SK-N-SH (cell line): ENCODE measurements around the gene POLD4. TPM values are rescaled to one million over a fixed set of nuclear protein-coding genes. Genes with fewer than 3 reads are reported as not detected.

Experiments
- CTCF ChIA-PET: fragments of 300-600, 350-600 bp; formaldehyde crosslinking; extraction: SDS; loops from one replicate; lab custom pipeline; 2021; lab: Yijun Ruan, JAX
- POLR2A ChIA-PET: fragments of 350-600 bp; sonication (Branson Sonifier 250); formaldehyde crosslinking; extraction: SDS; loops from one replicate; lab custom pipeline; 2020; ENCODE audit warnings: antibody characterized with exemption, inconsistent platforms; lab: Yijun Ruan, JAX
- DNase-seq: peaks from one replicate; pipeline ENCODE4 v3.0.0; 2012
- H2AFZ ChIP-seq: fragments of 200-600 bp; sonication (generic); 2 replicates; pipeline ENCODE4 v1.8.1; 2016; ENCODE audit warnings: antibody characterized with exemption, mild to moderate bottlenecking, low read depth
- H3F3A ChIP-seq: fragments of 200-600 bp; sonication (generic); replicated peaks from 2 replicates; pipeline ENCODE3; 2016; ENCODE audit warnings: antibody characterized with exemption, mild to moderate bottlenecking; ENCODE audit not compliant: insufficient read depth
- H3K27ac ChIP-seq, 2 experiments: fragments of 200-500 bp in 1 of 2; fragments of 200-600 bp in 1 of 2; sonication (Bioruptor generic) in 1 of 2; sonication (generic), shearing (Covaris generic) in 1 of 2; 2 replicates each; pipeline versions ENCODE4 v1.5.1 to v1.6.1; 2014 to 2016; ENCODE audit warnings: low read depth in 2 of 2, inconsistent platforms in 1 of 2, low read length in 1 of 2, mild to moderate bottlenecking in 1 of 2, mixed read lengths in 1 of 2
- H3K27me3 ChIP-seq: fragments of 200-600 bp; sonication (generic), shearing (Covaris generic); 2 replicates; pipeline ENCODE4 v1.6.1; 2016; ENCODE audit warnings: mixed run types; ENCODE audit not compliant: insufficient read depth
- H3K36me3 ChIP-seq, 2 experiments: fragments of 200-500 bp in 1 of 2; fragments of 200-600 bp in 1 of 2; sonication (Bioruptor generic) in 1 of 2; sonication (generic) in 1 of 2; replicated peaks in 1 of 2; 2 replicates each; pipeline versions ENCODE3 to v1.5.1; 2014 to 2016; ENCODE audit warnings: low read length in 1 of 2, mild to moderate bottlenecking in 1 of 2; ENCODE audit not compliant: insufficient read depth in 2 of 2, control insufficient read depth in 1 of 2
- H3K4me1 ChIP-seq, 2 experiments: fragments of 200-500 bp in 1 of 2; fragments of 200-600 bp in 1 of 2; sonication (Bioruptor generic) in 1 of 2; sonication (generic), shearing (Covaris generic) in 1 of 2; 2 replicates each; pipeline versions ENCODE4 v1.5.1 to v1.6.1; 2014 to 2016; ENCODE audit warnings: low read depth in 1 of 2, low read length in 1 of 2, mixed run types in 1 of 2; ENCODE audit not compliant: insufficient read depth in 2 of 2, control insufficient read depth in 1 of 2
- H3K4me2 ChIP-seq: fragments of 200-600 bp; sonication (generic), shearing (Covaris generic); 2 replicates; pipeline ENCODE4 v1.6.1; 2017; ENCODE audit warnings: mixed run types
- H3K4me3 ChIP-seq, 2 experiments: fragments of 200-500 bp in 1 of 2; fragments of 200-600 bp in 1 of 2; sonication (Bioruptor generic) in 1 of 2; sonication (generic), shearing (Covaris generic) in 1 of 2; 2 replicates each; pipeline versions ENCODE4 v1.5.1 to v1.8.1; 2014 to 2016; ENCODE audit warnings: low read depth in 2 of 2, inconsistent platforms in 1 of 2, low read length in 1 of 2, mild to moderate bottlenecking in 1 of 2, mixed read lengths in 1 of 2, moderate library complexity in 1 of 2
- H3K79me2 ChIP-seq: fragments of 200-600 bp; sonication (generic); 2 replicates; pipeline ENCODE4 v1.8.1; 2017; ENCODE audit warnings: mild to moderate bottlenecking; ENCODE audit not compliant: insufficient read depth
- H3K9ac ChIP-seq: fragments of 200-600 bp; sonication (generic); 2 replicates; pipeline ENCODE4 v1.6.1; 2017; ENCODE audit warnings: mixed run types
- H3K9me2 ChIP-seq: fragments of 200-600 bp; sonication (generic); 2 replicates; pipeline ENCODE4 v1.6.1; 2017; ENCODE audit warnings: mixed run types
- H3K9me3 ChIP-seq: fragments of 200-600 bp; sonication (generic); 2 replicates; pipeline ENCODE4 v1.6.1; 2017; ENCODE audit warnings: mixed run types, mild to moderate bottlenecking, moderate library complexity
- H4K20me1 ChIP-seq: fragments of 200-600 bp; sonication (generic); 2 replicates; pipeline ENCODE4 v1.6.1; 2017; ENCODE audit warnings: mild to moderate bottlenecking, mixed run types; ENCODE audit not compliant: insufficient read depth
- CTCF ChIP-seq: fragments of 200-600 bp; sonication (generic); IDR thresholded peaks from 2 replicates; pipeline ENCODE4 v1.6.1; 2017; ENCODE audit warnings: antibody characterized with exemption, mild to moderate bottlenecking, moderate library complexity
- EZH2phosphoT487 ChIP-seq: fragments of 200-600 bp; sonication (generic); IDR thresholded peaks from 2 replicates; pipeline ENCODE4 v1.6.1; 2017; ENCODE audit warnings: low read depth, mixed run types, mild to moderate bottlenecking, antibody characterized with exemption, moderate library complexity, borderline replicate concordance
- GABPA ChIP-seq: IDR thresholded peaks from 2 replicates; pipeline ENCODE4 v1.4.0; 2012; ENCODE audit warnings: low read depth, mild to moderate bottlenecking
- GATA2 ChIP-seq: sonication (generic); formaldehyde crosslinking; IDR thresholded peaks from 2 replicates; pipeline ENCODE4 v1.5.0; 2020; ENCODE audit warnings: mild to moderate bottlenecking, missing genetic modification reagents
- IRF3 ChIP-seq: fragments of 150-350 bp; IDR thresholded peaks from 2 replicates; pipeline ENCODE4 v1.6.1; 2016; ENCODE audit warnings: mild to moderate bottlenecking, low read depth, low read length
- PBX3 ChIP-seq: IDR thresholded peaks from 2 replicates; pipeline ENCODE4; 2012
- POLR2AphosphoS5 ChIP-seq: IDR thresholded peaks from 2 replicates; pipeline ENCODE4 v1.6.1; 2012; ENCODE audit warnings: low read depth, low read length
- RAD21 ChIP-seq: IDR thresholded peaks from 2 replicates; pipeline ENCODE4 v1.6.1; 2012; ENCODE audit warnings: mild to moderate bottlenecking, low read length
- SIN3A ChIP-seq: IDR thresholded peaks from 2 replicates; pipeline ENCODE4 v1.6.1; 2012; ENCODE audit warnings: low read depth, mild to moderate bottlenecking, low read length, moderate library complexity, borderline replicate concordance
- TAF1 ChIP-seq: IDR thresholded peaks from 2 replicates; pipeline ENCODE4 v1.6.1; 2012; ENCODE audit warnings: low read depth, mild to moderate bottlenecking, low read length, moderate library complexity, borderline replicate concordance
- YY1 ChIP-seq: IDR thresholded peaks from 2 replicates; pipeline ENCODE4 v1.4.0; 2012; ENCODE audit warnings: low read depth, mild to moderate bottlenecking
- whole genome bisulfite sequencing: methylation state at CpG from one replicate; pipeline ENCODE4 v1.1.6; 2017; ENCODE audit warnings: low lambda C conversion rate; 5-methylcytosine and 5-hydroxymethylcytosine counted together
- polyA plus RNA-seq, 3 experiments: library from polyadenylated mRNA; depleted of rRNA; stranded (reverse); fragments of >200 nt; gene quantifications; 2 replicates each; pipeline ENCODE4 v1.2.3, GENCODE V29; 2012
- TF ChIP-seq, protein P1 (sequence below): fragments of 150-350 bp; IDR thresholded peaks from 2 replicates; pipeline ENCODE4 v1.6.1; 2017; ENCODE audit warnings: antibody characterized with exemption, low read length, low read depth, borderline replicate concordance

The POLD4 gene
- polyA plus RNA-seq, 1 of the 3 experiments (the other 2 are of a cell fraction): 80.4 TPM

GRCh38 chr11:67364783-67365722 lies 11.7 kb upstream of the POLD4 start:
- Histone ChIP-seq H3K27ac (no peak overlapping the region), H3K4me1 (peaks cover 0 to 9% of the 10 kb centered on the region in 2 experiments; a peak in 2 of 4 replicates), H3K9me2 (no peaks in the 10 kb centered on the region), H3K9me3 (no peaks in the 10 kb centered on the region), H3K4me2 (no peak overlapping the region), H3K4me3 (no peak overlapping the region), H4K20me1 (peaks cover 58% of the 10 kb centered on the region)
- CTCF ChIA-PET: interaction anchor here (3.2 to 20.0 kb wide), 3 partner anchors 8 to 14 kb away, joined by 15 to 955 read pairs (median 78); partner anchors contain the start of genes CLCF1 and POLD4
- WGBS: 93% methylated on average over 13 of the region's 24 CpGs
- no peak for TF ChIP-seq PBX3
- no peak for TF ChIP-seq IRF3
- no peak for TF ChIP-seq EZH2phosphoT487
- no peak for TF ChIP-seq CTCF
- TF ChIP-seq YY1: no peak
- no peak for TF ChIP-seq GABPA
- TF ChIP-seq, all 33 proteins: peak for 0
- Histone ChIP-seq H3K36me3 (peaks cover 13 to 16% of the 10 kb centered on the region in 2 experiments), H2AFZ (no peak overlapping the region), H3F3A (peaks cover 3% of the 10 kb centered on the region), H3K27me3 (no peaks in the 10 kb centered on the region), H3K79me2 (peaks cover 53% of the 10 kb centered on the region), H3K9ac (no peak overlapping the region)
- no peak for DNase-seq
- POLR2A ChIA-PET: no interaction called here

- Histone ChIP-seq H3K4me2 (no peak overlapping the region), H3K79me2 (peaks cover 47% of the 10 kb centered on the region), H3K4me1 (peaks cover 0 to 7% of the 10 kb centered on the region in 2 experiments; a peak in 2 of 4 replicates), H3K4me3 (no peak overlapping the region), H3F3A (peaks cover 3% of the 10 kb centered on the region), H3K27ac (no peak overlapping the region), H3K27me3 (no peaks in the 10 kb centered on the region), H3K36me3 (peaks cover 13 to 16% of the 10 kb centered on the region in 2 experiments), H3K9ac (no peak overlapping the region), H3K9me2 (no peaks in the 10 kb centered on the region), H2AFZ (no peak overlapping the region), H4K20me1 (peaks cover 49% of the 10 kb centered on the region), H3K9me3 (no peaks in the 10 kb centered on the region)
- ChIA-PET POLR2A (no interaction called here), CTCF (interaction anchor here (0.7 to 20.0 kb wide), 5 partner anchors 11 to 25 kb away, joined by 3 to 955 read pairs (median 7); partner anchors contain the start of genes CLCF1 and POLD4)
- WGBS: 100% methylated on average over 3 of the region's 3 CpGs
- DNase-seq: no peak
- TF ChIP-seq YY1 (no peak), SIN3A (no peak), POLR2AphosphoS5 (no peak), CTCF (no peak), GATA2 (CRISPR knock-in tag) (no peak), RAD21 (no peak), TAF1 (no peak)
- TF ChIP-seq, protein P1, sequence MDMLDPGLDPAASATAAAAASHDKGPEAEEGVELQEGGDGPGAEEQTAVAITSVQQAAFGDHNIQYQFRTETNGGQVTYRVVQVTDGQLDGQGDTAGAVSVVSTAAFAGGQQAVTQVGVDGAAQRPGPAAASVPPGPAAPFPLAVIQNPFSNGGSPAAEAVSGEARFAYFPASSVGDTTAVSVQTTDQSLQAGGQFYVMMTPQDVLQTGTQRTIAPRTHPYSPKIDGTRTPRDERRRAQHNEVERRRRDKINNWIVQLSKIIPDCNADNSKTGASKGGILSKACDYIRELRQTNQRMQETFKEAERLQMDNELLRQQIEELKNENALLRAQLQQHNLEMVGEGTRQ: no peak
Observed at GRCh38 chr11:67364169-67364568, 10.8 kb upstream of the POLD4 start.
